Panc1 (cell line): ENCODE results near the gene PER2. TPM values are rescaled to one million over a fixed set of nuclear protein-coding genes. Genes with fewer than 3 reads are reported as not detected.

Experiments used
- ATAC-seq: fragments of 200-7000 bp; cut with Tn5 transposase; 2 replicates; pipeline ENCODE4 v1.9.1; 2020; ENCODE audit warnings: mild to moderate bottlenecking, moderate library complexity
- BruUV-seq: library from RNA; stranded (reverse); fragments of 400-500 nt; replicated peaks from 2 replicates; lab custom pipeline; 2021; lab: Mats Ljungman, UMichigan
- CTCF ChIA-PET: fragments of 300-600 bp; sonication (Branson Sonifier 250); formaldehyde crosslinking; loops from one replicate; lab custom pipeline; 2022; ENCODE audit warnings: antibody characterized with exemption; lab: Charles Lee
- POLR2A ChIA-PET: fragments of 300-600 bp; sonication (Branson Sonifier 250); formaldehyde crosslinking; loops from one replicate; lab custom pipeline; 2022; ENCODE audit warnings: antibody characterized with exemption; lab: Charles Lee
- DNase-seq: peaks from one replicate; pipeline ENCODE4 v3.0.0-alpha.2; 2010; ENCODE audit warnings: low read depth, low spot score
- H3K27ac ChIP-seq: 2 replicates; pipeline ENCODE4 v1.5.1; 2011; ENCODE audit warnings: mild to moderate bottlenecking, low read length, inconsistent platforms
- H3K27me3 ChIP-seq: fragments of 200-500 bp; sonication (Bioruptor generic); 2 replicates; pipeline ENCODE4 v1.6.0; 2014; ENCODE audit warnings: low read length, inconsistent platforms; ENCODE audit not compliant: control insufficient read depth, insufficient read depth
- H3K36me3 ChIP-seq: fragments of 200-500 bp; sonication (Bioruptor generic); 2 replicates; pipeline ENCODE4 v1.5.1; 2014; ENCODE audit warnings: inconsistent platforms, mild to moderate bottlenecking, low read length, moderate library complexity; ENCODE audit not compliant: control insufficient read depth, insufficient read depth
- H3K4me1 ChIP-seq: 2 replicates; pipeline ENCODE4 v1.5.1; 2011; ENCODE audit warnings: inconsistent platforms, mild to moderate bottlenecking, low read length, moderate library complexity; ENCODE audit not compliant: control insufficient read depth, insufficient read depth
- H3K4me3 ChIP-seq, 2 experiments: 2 replicates each; pipeline ENCODE4 v1.5.1; 2011 to 2012; ENCODE audit warnings: low read depth in 2 of 2, low read length in 2 of 2, mild to moderate bottlenecking in 2 of 2, inconsistent platforms in 1 of 2, moderate library complexity in 1 of 2
- H3K9me3 ChIP-seq: fragments of 200-500 bp; sonication (Bioruptor generic); 2 replicates; pipeline ENCODE4 v1.5.1; 2014; ENCODE audit warnings: low read depth, mild to moderate bottlenecking, inconsistent platforms, low read length, moderate library complexity; ENCODE audit not compliant: control insufficient read depth, insufficient read depth
- POLR2AphosphoS5 ChIP-seq: IDR thresholded peaks from 2 replicates; pipeline ENCODE4 v1.6.1; 2012; ENCODE audit warnings: mild to moderate bottlenecking, low read depth, low read length, moderate library complexity
- SIN3A ChIP-seq: IDR thresholded peaks from 2 replicates; pipeline ENCODE4 v1.6.1; 2012; ENCODE audit warnings: low read depth, mild to moderate bottlenecking, low read length, moderate library complexity, borderline replicate concordance; ENCODE audit not compliant: insufficient read depth
- TCF7L2 ChIP-seq: IDR thresholded peaks from 2 replicates; pipeline ENCODE4 v1.6.1; 2011; ENCODE audit warnings: mild to moderate bottlenecking, low read depth, low read length, inconsistent platforms
- in situ Hi-C: cut with HindIII; loops from 2 replicates; pipeline ENCODE4 v1.10.0; 2016; ENCODE audit warnings: low sequenced_read_pairs, low pct_unique_long_range_greater_than_20kb
- intact Hi-C: fragments of 100-400 bp; cut with micrococcal nuclease; formaldehyde crosslinking; loops from one replicate; pipeline ENCODE4 v1.10.0; 2022; ENCODE audit not compliant: unreplicated experiment
- total RNA-seq: library from RNA; stranded (reverse); gene quantifications from one replicate; pipeline ENCODE4 v1.2.1, GENCODE V29; 2021; ENCODE audit not compliant: unreplicated experiment
- TF ChIP-seq, protein P1 (sequence below), 2 experiments: IDR thresholded peaks; 2 replicates each; pipeline ENCODE4 v1.6.1; 2011 to 2012; ENCODE audit warnings: low read depth in 2 of 2, control low read depth in 1 of 2, low read length in 1 of 2, mild to moderate bottlenecking in 1 of 2, moderate library complexity in 1 of 2; ENCODE audit not compliant: insufficient read depth in 1 of 2
- TF ChIP-seq, protein P2 (sequence below): fragments of 450-650 bp; IDR thresholded peaks from 2 replicates; pipeline ENCODE4 v1.5.1; 2017; ENCODE audit warnings: mild to moderate bottlenecking

PER2 gene
- total RNA-seq, 1 experiment from 2014 or later = 9.9 TPM

DNA sequence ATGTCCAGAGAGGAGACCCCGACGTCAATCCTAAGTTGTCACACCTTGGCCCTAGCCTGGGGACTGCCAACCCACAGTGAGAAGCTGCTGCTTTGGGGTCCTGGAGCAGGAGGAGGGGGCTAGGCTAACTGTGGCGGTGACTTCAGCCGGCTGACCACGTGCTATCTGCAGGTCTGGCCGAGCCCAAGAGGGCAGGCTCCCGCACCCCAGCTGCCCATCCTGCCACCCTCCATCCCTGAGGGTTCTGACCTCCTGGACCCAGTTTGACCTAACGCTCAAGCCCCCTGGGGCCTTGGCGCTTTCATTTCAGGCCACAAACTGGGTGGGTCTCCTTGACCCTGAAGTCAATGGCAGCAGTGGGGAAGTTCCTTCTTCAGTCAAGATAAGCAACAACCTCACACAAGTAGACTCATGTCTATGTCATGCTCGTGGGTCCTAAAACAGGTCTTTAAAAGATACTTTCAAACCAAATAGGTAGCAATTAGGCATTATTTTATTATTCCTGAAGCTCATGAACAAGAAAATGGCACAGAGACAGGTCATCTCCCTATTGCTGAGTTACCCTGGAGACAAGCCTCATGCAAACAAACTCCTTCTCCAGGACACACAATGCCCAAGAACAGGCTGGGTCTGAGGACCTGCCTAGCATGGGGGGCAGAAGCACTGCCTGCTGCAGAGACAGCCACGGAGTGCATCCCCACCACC is 50.8 kb downstream of the PER2 start:
- H3K4me3 ChIP-seq = no peak overlapping the region
- no peaks in the 10 kb centered on the region for H3K27me3 ChIP-seq
- H3K36me3 ChIP-seq = no peaks in the 10 kb centered on the region
- BruUV-seq = no TSS peak
- no peak for ATAC-seq
- no peaks in the 10 kb centered on the region for H3K4me1 ChIP-seq
- POLR2A ChIA-PET = no interaction called here
- intact Hi-C loops = no loop called here
- no peak overlapping the region for H3K27ac ChIP-seq
- CTCF ChIA-PET = interaction anchor here (0.6 to 0.7 kb wide), 2 partner anchors 26 to 78 kb away, joined by 3 read pairs; no protein-coding TSS in a partner anchor
- no peak for DNase-seq
- no peaks in the 10 kb centered on the region for H3K9me3 ChIP-seq
- in situ Hi-C loops = no loop called here
- no peak for TF ChIP-seq SIN3A
- TF ChIP-seq TCF7L2 = no peak
- TF ChIP-seq, protein P1, sequence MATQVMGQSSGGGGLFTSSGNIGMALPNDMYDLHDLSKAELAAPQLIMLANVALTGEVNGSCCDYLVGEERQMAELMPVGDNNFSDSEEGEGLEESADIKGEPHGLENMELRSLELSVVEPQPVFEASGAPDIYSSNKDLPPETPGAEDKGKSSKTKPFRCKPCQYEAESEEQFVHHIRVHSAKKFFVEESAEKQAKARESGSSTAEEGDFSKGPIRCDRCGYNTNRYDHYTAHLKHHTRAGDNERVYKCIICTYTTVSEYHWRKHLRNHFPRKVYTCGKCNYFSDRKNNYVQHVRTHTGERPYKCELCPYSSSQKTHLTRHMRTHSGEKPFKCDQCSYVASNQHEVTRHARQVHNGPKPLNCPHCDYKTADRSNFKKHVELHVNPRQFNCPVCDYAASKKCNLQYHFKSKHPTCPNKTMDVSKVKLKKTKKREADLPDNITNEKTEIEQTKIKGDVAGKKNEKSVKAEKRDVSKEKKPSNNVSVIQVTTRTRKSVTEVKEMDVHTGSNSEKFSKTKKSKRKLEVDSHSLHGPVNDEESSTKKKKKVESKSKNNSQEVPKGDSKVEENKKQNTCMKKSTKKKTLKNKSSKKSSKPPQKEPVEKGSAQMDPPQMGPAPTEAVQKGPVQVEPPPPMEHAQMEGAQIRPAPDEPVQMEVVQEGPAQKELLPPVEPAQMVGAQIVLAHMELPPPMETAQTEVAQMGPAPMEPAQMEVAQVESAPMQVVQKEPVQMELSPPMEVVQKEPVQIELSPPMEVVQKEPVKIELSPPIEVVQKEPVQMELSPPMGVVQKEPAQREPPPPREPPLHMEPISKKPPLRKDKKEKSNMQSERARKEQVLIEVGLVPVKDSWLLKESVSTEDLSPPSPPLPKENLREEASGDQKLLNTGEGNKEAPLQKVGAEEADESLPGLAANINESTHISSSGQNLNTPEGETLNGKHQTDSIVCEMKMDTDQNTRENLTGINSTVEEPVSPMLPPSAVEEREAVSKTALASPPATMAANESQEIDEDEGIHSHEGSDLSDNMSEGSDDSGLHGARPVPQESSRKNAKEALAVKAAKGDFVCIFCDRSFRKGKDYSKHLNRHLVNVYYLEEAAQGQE (IDR thresholded peaks at IDR 0.05; ENCODE audit: insufficient read depth in 1 of 2, low read depth in 2 of 2, low read length in 1 of 2) = no peak
- TF ChIP-seq, protein P2, sequence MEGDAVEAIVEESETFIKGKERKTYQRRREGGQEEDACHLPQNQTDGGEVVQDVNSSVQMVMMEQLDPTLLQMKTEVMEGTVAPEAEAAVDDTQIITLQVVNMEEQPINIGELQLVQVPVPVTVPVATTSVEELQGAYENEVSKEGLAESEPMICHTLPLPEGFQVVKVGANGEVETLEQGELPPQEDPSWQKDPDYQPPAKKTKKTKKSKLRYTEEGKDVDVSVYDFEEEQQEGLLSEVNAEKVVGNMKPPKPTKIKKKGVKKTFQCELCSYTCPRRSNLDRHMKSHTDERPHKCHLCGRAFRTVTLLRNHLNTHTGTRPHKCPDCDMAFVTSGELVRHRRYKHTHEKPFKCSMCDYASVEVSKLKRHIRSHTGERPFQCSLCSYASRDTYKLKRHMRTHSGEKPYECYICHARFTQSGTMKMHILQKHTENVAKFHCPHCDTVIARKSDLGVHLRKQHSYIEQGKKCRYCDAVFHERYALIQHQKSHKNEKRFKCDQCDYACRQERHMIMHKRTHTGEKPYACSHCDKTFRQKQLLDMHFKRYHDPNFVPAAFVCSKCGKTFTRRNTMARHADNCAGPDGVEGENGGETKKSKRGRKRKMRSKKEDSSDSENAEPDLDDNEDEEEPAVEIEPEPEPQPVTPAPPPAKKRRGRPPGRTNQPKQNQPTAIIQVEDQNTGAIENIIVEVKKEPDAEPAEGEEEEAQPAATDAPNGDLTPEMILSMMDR = no peak
- TF ChIP-seq POLR2AphosphoS5 = no peak

DNA sequence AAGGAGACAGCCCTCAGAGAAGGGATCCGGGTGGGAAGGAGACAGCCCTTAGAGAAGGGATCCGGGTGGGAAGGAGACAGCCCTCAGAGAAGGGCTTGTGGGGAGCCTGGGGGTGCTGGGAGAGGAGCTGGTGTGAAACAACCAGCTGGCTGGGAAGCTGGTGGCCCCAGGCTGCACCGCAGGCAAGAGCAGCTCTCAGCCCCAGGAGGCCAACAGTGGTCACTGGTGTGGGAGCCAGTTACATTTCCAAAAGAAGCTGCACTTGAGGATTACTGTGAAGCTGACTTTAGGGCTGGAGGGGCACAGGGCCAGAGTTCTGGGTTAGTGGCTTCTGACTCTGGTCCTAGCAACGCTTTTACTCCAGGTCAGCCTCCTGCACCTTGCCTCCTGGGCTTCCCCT is 51.8 kb downstream of the PER2 start:
- Histone ChIP-seq H3K36me3 (no peaks in the 10 kb centered on the region), H3K27me3 (no peaks in the 10 kb centered on the region), H3K9me3 (no peaks in the 10 kb centered on the region), H3K4me3 (no peak overlapping the region), H3K4me1 (no peaks in the 10 kb centered on the region), H3K27ac (no peak overlapping the region)
- in situ Hi-C loops (no loop called here), intact Hi-C loops (no loop called here)
- TF ChIP-seq, protein P1 (IDR thresholded peaks at IDR 0.05; ENCODE audit: insufficient read depth in 1 of 2, low read depth in 2 of 2, low read length in 1 of 2) = no peak
- TF ChIP-seq POLR2AphosphoS5 = no peak
- TF ChIP-seq, protein P2 = no peak
- no peak for TF ChIP-seq SIN3A
- no peak for TF ChIP-seq TCF7L2
- BruUV-seq = no TSS peak
- no peak for ATAC-seq
- ChIA-PET CTCF (interaction anchor here (0.7 kb wide), 1 partner anchor 81 kb away, joined by 3 read pairs; no protein-coding TSS in a partner anchor), POLR2A (interaction anchor here (0.6 kb wide), 1 partner anchor 519 kb away, joined by 3 read pairs; no protein-coding TSS in a partner anchor)
- DNase-seq = no peak
